H54 (cell line): ENCODE data around the gene PXDN.
A peak's percentile ranks its signal among the peaks of the same experiment; 100 is the strongest.

Source experiments
- DNase-seq: peaks from one replicate; pipeline ENCODE4 v3.0.0; 2011; ENCODE audit warnings: low spot score, mixed read lengths; ENCODE audit not compliant: insufficient read length
- FAIRE-seq: peaks from 3 replicates; lab custom pipeline; 2011; peaks lifted over from hg19 to GRCh38; lab: Jason Lieb, UNC
- POLR2A ChIP-seq: IDR thresholded peaks from 2 replicates; pipeline ENCODE4 v1.6.1; 2011; ENCODE audit warnings: low read depth, mild to moderate bottlenecking, low read length

The PXDN gene

GRCh38 chr2:1601471-1602277, 142.6 kb downstream of the PXDN start:
- DNase-seq (no peak), FAIRE-seq (no peak)
- no peak for TF ChIP-seq POLR2A

- DNase-seq (no peak), FAIRE-seq (no peak)
- no peak for TF ChIP-seq POLR2A
Observed at GRCh38 chr2:1601067-1601412, 143.3 kb downstream of the PXDN start.

GRCh38 chr2:1600191-1601066, 143.9 kb downstream of the PXDN start:
- no peak for TF ChIP-seq POLR2A
- FAIRE-seq, result no peak
- no peak for DNase-seq

GRCh38 chr2:1599301-1600085, 144.8 kb downstream of the PXDN start:
- no peak for TF ChIP-seq POLR2A
- DNase-seq (no peak), FAIRE-seq (no peak)

DNA sequence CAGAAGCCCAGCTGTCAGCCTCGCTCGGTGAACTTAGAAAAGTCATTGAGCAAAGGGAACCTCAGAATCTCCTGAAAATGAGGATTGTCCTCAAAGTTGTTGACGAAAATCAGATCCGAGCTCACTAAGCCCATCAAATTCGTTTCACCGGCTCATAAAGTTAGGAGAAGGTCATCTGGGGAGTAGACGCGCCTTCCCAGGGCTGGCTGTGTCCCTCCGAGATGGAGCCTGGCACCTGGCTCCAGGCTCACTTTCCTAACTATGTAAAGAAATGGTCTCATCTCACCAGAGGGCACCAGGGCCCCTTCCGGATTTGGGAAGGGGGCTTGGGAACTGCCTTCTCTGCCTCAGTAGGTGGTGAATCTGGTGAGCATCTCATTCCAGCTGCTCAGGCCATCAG, 145.5 kb downstream of the PXDN start:
- no peak for DNase-seq
- no peak for TF ChIP-seq POLR2A
- FAIRE-seq, result no peak

DNA sequence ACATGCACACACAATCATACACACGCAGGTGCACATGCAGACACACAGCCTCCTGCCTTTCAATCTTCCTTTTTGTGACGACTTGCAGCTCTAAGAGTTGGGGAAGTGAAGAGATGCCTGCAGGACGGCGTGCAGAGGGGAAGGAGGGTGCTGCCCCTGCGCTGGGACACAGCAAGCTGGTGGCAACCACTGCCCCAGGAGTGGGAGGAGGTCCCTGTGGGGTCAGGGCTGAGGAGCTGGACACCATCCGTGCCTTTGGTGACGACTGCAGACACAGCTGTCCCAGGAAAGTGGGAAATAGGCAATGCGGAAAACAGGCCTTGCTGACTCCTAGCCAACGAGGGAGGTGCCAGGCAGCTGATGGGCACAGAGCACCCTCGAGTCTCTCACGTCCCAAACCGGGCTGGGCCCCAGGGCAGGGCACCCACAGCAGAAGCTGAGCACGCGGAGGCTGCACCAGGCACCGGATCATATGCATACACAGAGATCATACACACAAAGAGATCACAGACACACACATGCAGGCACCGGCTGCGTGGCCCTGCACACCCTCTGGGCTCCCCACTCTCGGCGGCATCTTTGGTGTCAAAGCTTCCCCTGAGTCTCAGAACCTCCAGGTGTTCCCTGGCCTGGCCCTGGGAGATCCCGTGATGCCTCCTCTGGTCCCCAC, 146.1 kb downstream of the PXDN start:
- TF ChIP-seq POLR2A, result no peak
- DNase-seq, result no peak
- FAIRE-seq, result no peak

DNA sequence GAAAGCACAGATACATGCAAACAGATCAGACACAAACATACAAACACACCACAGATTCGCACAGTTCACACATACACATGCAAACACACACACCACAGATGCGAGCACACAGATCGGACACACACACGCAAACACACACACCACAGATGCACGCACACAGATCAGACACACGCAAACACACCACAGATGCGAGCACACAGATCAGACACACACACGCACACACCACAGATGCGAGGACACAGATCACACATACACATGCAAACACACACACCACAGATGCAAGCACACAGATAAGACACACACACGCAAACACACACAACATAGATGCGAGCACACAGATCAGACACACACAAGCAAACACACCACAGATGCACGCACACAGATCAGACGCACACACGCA, 149.0 kb downstream of the PXDN start:
- no peak for TF ChIP-seq POLR2A
- no peak for DNase-seq
- no peak for FAIRE-seq

DNA sequence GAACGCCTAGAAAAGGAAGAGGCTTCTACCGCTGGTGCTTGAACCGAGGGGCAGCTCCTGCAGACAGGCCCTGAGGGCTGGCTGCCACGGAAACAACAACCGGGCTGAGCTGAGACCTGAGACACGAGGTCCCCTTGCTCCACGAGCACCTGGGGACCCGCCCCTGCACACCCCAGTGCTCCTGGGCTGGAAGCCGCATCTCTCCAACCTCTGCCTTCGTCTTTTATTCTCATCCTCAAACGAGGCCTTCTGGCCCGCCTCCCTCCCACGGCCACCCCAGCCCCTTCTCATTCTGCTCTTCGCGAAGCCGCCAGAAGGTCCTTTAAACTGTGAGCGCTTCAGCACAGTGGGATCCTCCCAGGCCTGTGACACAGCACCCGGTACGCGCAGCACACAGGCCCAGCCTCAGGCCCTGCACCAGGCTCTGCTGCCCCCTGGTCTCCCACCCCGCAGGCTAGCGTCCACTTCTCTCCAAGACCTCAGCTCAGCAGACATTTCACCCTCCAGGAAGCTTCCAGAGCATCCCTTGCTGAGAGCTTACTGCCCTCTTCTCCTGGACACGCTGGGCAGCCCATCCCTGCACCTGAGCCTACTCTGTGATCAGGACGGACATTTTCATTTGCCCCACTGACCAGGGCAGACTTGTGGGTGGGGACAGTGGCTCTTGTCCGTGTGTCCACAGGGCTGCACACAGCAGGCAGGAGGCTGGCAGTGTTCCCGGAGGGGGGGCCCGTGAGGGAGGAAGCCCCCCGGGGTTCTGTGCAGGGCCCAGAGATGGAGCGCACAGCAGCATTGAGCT, 149.7 kb downstream of the PXDN start:
- no peak for TF ChIP-seq POLR2A
- DNase-seq (no peak), FAIRE-seq (no peak)

DNA sequence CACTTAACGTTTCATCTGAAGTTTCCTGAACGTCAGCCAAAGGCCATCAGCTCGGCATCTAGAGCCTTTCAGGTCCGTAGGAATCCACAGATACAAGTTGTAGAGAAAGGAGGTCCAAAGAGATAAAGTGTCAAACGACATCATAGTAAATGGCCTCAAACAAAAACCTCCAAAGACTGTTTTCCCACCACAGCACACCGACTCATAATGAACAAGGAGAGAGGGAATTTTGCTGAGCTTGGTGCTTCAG, 150.3 kb downstream of the PXDN start:
- no peak for TF ChIP-seq POLR2A
- DNase-seq, result no peak
- no peak for FAIRE-seq

DNA sequence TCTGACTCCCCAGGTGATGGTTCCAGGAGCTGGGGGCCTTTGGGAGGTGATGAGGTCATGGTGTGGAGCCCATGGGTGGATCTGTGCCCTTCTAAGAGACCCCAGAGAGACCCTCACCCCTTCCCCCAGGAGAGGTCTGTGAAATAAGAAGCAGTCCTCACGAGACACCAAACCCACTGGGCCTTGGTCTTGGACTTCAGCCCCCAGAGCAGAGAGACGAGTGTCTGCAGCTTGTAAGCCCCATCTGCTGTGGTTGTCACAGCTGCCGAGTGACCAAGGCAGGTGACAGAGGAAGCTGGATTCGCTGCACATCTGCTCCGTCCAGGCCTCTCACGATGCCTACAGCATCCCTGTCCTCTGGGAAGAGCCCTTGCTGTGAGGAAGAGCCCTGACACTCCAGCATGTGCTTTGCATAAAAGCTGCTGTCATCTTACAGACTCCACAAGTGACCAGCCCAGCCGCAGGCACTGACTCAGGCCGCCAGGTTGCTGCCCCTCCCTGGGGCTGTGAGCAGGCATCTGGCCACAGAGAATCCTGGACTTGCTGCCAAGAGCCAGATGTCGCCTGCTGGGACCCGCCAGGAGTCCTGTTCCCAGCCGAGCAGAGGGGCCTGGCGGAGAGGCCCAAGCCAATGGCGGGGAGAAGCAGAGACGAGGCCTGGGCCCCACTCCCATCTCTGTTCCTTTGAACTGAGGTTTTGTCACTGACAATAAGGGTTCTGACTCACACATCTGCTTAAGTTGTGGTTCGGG, 150.8 kb downstream of the PXDN start:
- TF ChIP-seq POLR2A, result no peak
- no peak for FAIRE-seq
- DNase-seq, result peak; percentile 61

DNA sequence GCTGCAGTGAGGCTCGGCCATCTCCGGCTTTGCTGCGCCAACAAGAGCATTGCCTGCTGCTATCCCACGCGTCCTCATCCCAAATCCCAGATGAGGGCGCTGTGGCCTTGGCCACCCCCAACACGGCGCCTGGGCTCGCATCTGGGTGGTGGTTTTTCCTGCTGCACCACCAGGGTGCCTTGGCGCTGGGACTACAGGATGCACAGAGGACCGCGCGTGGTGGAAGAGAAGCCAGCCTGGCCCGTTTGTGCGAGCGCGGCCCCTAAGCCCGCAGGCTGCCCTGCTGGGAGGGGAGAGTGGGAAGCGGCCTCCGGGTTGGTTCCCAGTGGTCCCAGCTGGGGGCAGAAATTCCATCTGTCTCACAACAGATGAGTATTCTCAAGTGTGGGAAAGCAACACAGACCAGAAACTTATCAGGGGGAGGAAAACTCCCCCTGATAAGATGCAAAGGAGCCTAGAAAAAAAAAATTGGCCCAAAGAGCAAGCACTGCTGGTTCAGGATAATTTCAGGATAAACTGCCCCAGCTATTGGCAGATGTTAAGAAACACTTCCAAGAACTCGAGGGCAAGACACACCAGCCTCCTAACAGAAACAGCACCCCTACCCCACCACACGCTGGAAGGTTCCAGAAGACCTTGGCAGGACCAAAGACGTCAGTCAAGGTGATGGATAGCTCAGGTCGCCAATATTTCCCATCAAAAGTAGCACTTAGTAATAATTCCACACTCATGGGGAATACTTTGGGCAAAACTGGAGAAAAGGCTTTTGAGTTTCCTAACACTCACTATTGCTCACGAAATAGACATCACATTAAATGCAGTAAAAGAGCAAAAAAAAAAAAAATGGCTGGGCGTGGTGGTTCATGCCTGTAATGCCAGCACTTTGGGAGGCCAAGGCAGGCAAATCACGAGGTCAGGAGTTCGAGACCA, 152.1 kb downstream of the PXDN start:
- no peak for TF ChIP-seq POLR2A
- no peak for DNase-seq
- FAIRE-seq, result no peak
